SU-DHL-6 (cell line): ENCODE results near the gene MCUR1.

Experiments
- CTCF ChIP-seq: fragments of 200-600 bp; sonication (generic); IDR thresholded peaks from one replicate; pipeline ENCODE4 v1.5.1; 2017; ENCODE audit warnings: antibody characterized with exemption, mild to moderate bottlenecking, low read length, moderate library complexity; ENCODE audit not compliant: insufficient read depth, poor library complexity, severe bottlenecking
- EZH2phosphoT487 ChIP-seq: fragments of 200-600 bp; sonication (generic), shearing (Covaris generic); conservative IDR thresholded peaks from 2 replicates; pipeline ENCODE4 v1.6.1; 2018; ENCODE audit warnings: mild to moderate bottlenecking, antibody characterized with exemption, low read length, moderate library complexity, mixed read lengths

DNA sequence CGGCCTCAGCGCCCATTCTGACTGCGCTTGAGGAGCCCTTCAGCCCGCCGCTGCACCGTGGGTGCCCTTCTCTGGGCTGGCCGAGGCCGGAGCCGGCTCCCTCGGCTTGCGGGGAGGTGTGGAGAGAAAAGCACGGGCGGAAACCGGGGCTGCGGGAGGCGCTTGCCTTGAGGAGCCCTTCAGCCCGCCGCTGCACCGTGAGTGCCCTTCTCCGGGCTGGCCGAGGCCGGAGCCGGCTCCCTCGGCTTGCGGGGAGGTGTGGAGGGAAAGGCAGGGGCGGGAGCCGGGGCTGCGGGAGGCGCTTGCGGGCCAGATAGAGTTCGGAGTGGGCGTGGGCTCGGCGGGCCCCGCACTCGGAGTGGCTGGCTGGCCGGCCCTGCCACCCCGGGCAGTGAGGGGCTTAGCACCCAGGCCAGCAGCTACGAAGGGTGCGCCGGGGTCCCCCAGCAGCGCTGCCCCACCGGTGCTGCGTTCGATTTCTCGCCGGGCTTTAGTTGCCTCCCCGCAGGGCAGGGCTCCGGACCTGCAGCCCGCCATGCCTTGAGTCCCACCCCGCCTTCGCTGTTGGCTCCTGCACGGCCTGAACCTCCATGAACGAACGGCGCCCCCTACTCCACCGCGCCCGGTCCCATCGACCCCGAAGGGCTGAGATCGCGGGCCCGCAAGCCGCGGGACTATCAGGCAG lies 45.7 kb upstream of the MCUR1 start:
- no peak for TF ChIP-seq CTCF
- no peak for TF ChIP-seq EZH2phosphoT487
